ENCODE results near the gene CNKSR3.
A peak's percentile ranks its signal among the peaks of the same experiment; 100 is the strongest.

The CNKSR3 gene

GRCh38 chr6:154356690-154357089 lies 153.8 kb downstream of the CNKSR3 start, which contains the start of gene IPCEF1:
Gene IPCEF1 (minus strand): TSS chr6:154356803. CDS start chr6:154265947, 90,856 bp downstream.
- DNase-seq (ENCODE audit: low read depth in 2 of 3, low spot score in 1 of 3), result no peak

- no peak for DNase-seq (ENCODE audit: low read depth in 2 of 3, low spot score in 1 of 3)
Measured at GRCh38 chr6:154356113-154356512, 154.4 kb downstream of the CNKSR3 start.

GRCh38 chr6:154354265-154354777 lies 156.2 kb downstream of the CNKSR3 start:
- DNase-seq (ENCODE audit: low read depth in 2 of 3, low spot score in 1 of 3), result no peak

- no peak for DNase-seq (ENCODE audit: low read depth in 2 of 3, low spot score in 1 of 3)
Measured at GRCh38 chr6:154353626-154354025, 156.9 kb downstream of the CNKSR3 start.

GRCh38 chr6:154352898-154353585 lies 157.4 kb downstream of the CNKSR3 start:
- DNase-seq (ENCODE audit: low read depth in 2 of 3, low spot score in 1 of 3), result peak; percentile 35 to 49 (median 40)

- no peak for DNase-seq (ENCODE audit: low read depth in 2 of 3, low spot score in 1 of 3)
Measured at GRCh38 chr6:154350293-154350692, 160.2 kb downstream of the CNKSR3 start.

- no peak for DNase-seq (ENCODE audit: low read depth in 2 of 3, low spot score in 1 of 3)
Measured at GRCh38 chr6:154347981-154348380, 162.5 kb downstream of the CNKSR3 start.

- DNase-seq (ENCODE audit: low read depth in 2 of 3, low spot score in 1 of 3), result no peak
Measured at GRCh38 chr6:154345811-154346210, 164.7 kb downstream of the CNKSR3 start.

GRCh38 chr6:154343473-154344308 lies 166.8 kb downstream of the CNKSR3 start:
- no peak for DNase-seq (ENCODE audit: low read depth in 2 of 3, low spot score in 1 of 3)

- no peak for DNase-seq (ENCODE audit: low read depth in 2 of 3, low spot score in 1 of 3)
Measured at GRCh38 chr6:154341871-154342270, 168.6 kb downstream of the CNKSR3 start.

GRCh38 chr6:154341336-154341735 lies 169.1 kb downstream of the CNKSR3 start:
- no peak for DNase-seq (ENCODE audit: low read depth in 2 of 3, low spot score in 1 of 3)
